Karpas-422 (cell line): Measurements from ENCODE around the gene RBMS3. TPM values are rescaled to one million over a fixed set of nuclear protein-coding genes. Genes with fewer than 3 reads are reported as not detected.

Experiments
- DNase-seq: peaks from one replicate; pipeline ENCODE4 v3.0.0-alpha.2; 2015
- H2AFZ ChIP-seq: fragments of 200-600 bp; sonication (generic); 2 replicates; pipeline ENCODE4 v1.6.1; 2014; ENCODE audit warnings: antibody characterized with exemption, low read length, mixed read lengths
- H3K27ac ChIP-seq: fragments of 200-600 bp; sonication (generic); 2 replicates; pipeline ENCODE4 v1.5.1; 2014; ENCODE audit warnings: mild to moderate bottlenecking, low read length, moderate library complexity
- H3K27me3 ChIP-seq: fragments of 200-600 bp; sonication (generic); 2 replicates; pipeline ENCODE4 v1.6.1; 2014; ENCODE audit warnings: low read length, mixed read lengths
- H3K36me3 ChIP-seq: fragments of 200-600 bp; sonication (generic); 2 replicates; pipeline ENCODE4 v1.6.1; 2014; ENCODE audit warnings: low read length, mixed read lengths; ENCODE audit not compliant: insufficient read depth
- H3K4me1 ChIP-seq: fragments of 200-600 bp; sonication (generic); 2 replicates; pipeline ENCODE4 v1.6.1; 2014; ENCODE audit warnings: mild to moderate bottlenecking, low read length, mixed read lengths
- H3K4me2 ChIP-seq: fragments of 200-600 bp; sonication (generic); 2 replicates; pipeline ENCODE4 v1.6.1; 2014; ENCODE audit warnings: low read length, low read depth, mild to moderate bottlenecking; ENCODE audit not compliant: poor library complexity, severe bottlenecking
- H3K4me3 ChIP-seq: fragments of 200-600 bp; sonication (generic); 2 replicates; pipeline ENCODE4 v1.5.1; 2014; ENCODE audit warnings: mild to moderate bottlenecking, antibody characterized with exemption, low read length, mixed read lengths
- H3K79me2 ChIP-seq: fragments of 200-600 bp; sonication (generic); 2 replicates; pipeline ENCODE4 v1.6.1; 2014; ENCODE audit warnings: mild to moderate bottlenecking, low read length, mixed read lengths
- H3K9ac ChIP-seq: fragments of 200-600 bp; sonication (generic); 2 replicates; pipeline ENCODE4 v1.6.0; 2014; ENCODE audit warnings: low read length
- H3K9me2 ChIP-seq: fragments of 200-600 bp; sonication (generic), shearing (Covaris generic); replicated peaks from 2 replicates; pipeline ENCODE4 v1.6.0; 2014; ENCODE audit warnings: mild to moderate bottlenecking, low read length, moderate library complexity; ENCODE audit not compliant: insufficient read depth
- H3K9me3 ChIP-seq: fragments of 300-700, 200-600 bp; sonication (generic); 2 replicates; pipeline ENCODE4 v1.6.1; 2014; ENCODE audit warnings: low read length, mixed read lengths
- H4K20me1 ChIP-seq: fragments of 200-600 bp; sonication (generic); 2 replicates; pipeline ENCODE4 v1.6.1; 2014; ENCODE audit warnings: mild to moderate bottlenecking, antibody characterized with exemption, low read length, low read depth; ENCODE audit not compliant: insufficient read depth
- total RNA-seq: library from RNA; depleted of rRNA; stranded (reverse); fragments of >200 nt; shearing (Covaris generic); gene quantifications from 2 replicates; pipeline ENCODE4 v1.2.3, GENCODE V29; 2014; ENCODE audit warnings: low replicate concordance

The RBMS3 gene
- total RNA-seq, 1 experiment from 2014 or later: not detected

- H3K4me1 ChIP-seq: no peaks in the 10 kb centered on the region
- H3K9me3 ChIP-seq: peaks cover 14% of the 10 kb centered on the region
- no peaks in the 10 kb centered on the region for H3K79me2 ChIP-seq
- H3K36me3 ChIP-seq: no peaks in the 10 kb centered on the region
- H3K27me3 ChIP-seq: no peaks in the 10 kb centered on the region
- H3K9ac ChIP-seq: no peak overlapping the region
- no peak overlapping the region for H3K4me2 ChIP-seq
- DNase-seq: peak; percentile 42
- peak overlapping the region; percentile 56 for H3K27ac ChIP-seq
- no peaks in the 10 kb centered on the region for H4K20me1 ChIP-seq
- no peak overlapping the region for H3K4me3 ChIP-seq
- H3K9me2 ChIP-seq: no peaks in the 10 kb centered on the region
- no peak overlapping the region for H2AFZ ChIP-seq
These were observed 131.2 kb downstream of the RBMS3 start for GRCh38 chr3:29412110-29412509.

GRCh38 chr3:29414468-29415224 is 133.8 kb downstream of the RBMS3 start:
- Histone ChIP-seq H2AFZ (no peak overlapping the region), H3K9ac (no peak overlapping the region), H3K79me2 (no peaks in the 10 kb centered on the region), H3K4me3 (no peak overlapping the region), H3K36me3 (no peaks in the 10 kb centered on the region), H4K20me1 (no peaks in the 10 kb centered on the region), H3K4me2 (no peak overlapping the region), H3K9me3 (peaks cover 20% of the 10 kb centered on the region), H3K27ac (no peak overlapping the region), H3K4me1 (no peaks in the 10 kb centered on the region), H3K27me3 (no peaks in the 10 kb centered on the region), H3K9me2 (no peaks in the 10 kb centered on the region; the same call in 1 of the 2 replicates)
- DNase-seq: no peak

GRCh38 chr3:29415482-29416223 is 134.8 kb downstream of the RBMS3 start:
- H3K79me2 ChIP-seq: no peaks in the 10 kb centered on the region
- H2AFZ ChIP-seq: no peak overlapping the region
- H3K27me3 ChIP-seq: no peaks in the 10 kb centered on the region
- H3K4me3 ChIP-seq: no peak overlapping the region
- H3K9me3 ChIP-seq: peaks cover 20% of the 10 kb centered on the region
- no peaks in the 10 kb centered on the region; the same call in 1 of the 2 replicates for H3K9me2 ChIP-seq
- no peaks in the 10 kb centered on the region for H4K20me1 ChIP-seq
- no peak for DNase-seq
- no peak overlapping the region for H3K4me2 ChIP-seq
- H3K27ac ChIP-seq: no peak overlapping the region
- H3K4me1 ChIP-seq: no peaks in the 10 kb centered on the region
- H3K9ac ChIP-seq: no peak overlapping the region
- H3K36me3 ChIP-seq: no peaks in the 10 kb centered on the region

GRCh38 chr3:29416514-29416913 is 135.6 kb downstream of the RBMS3 start:
- no peak overlapping the region for H3K4me2 ChIP-seq
- no peak overlapping the region for H3K9ac ChIP-seq
- H3K79me2 ChIP-seq: no peaks in the 10 kb centered on the region
- no peak overlapping the region for H2AFZ ChIP-seq
- H3K4me1 ChIP-seq: no peaks in the 10 kb centered on the region
- H3K36me3 ChIP-seq: no peaks in the 10 kb centered on the region
- DNase-seq: no peak
- H3K4me3 ChIP-seq: no peak overlapping the region
- no peaks in the 10 kb centered on the region for H3K27me3 ChIP-seq
- no peak overlapping the region for H3K27ac ChIP-seq
- no peaks in the 10 kb centered on the region for H4K20me1 ChIP-seq
- H3K9me2 ChIP-seq: no peaks in the 10 kb centered on the region; the same call in 1 of the 2 replicates
- peaks cover 20% of the 10 kb centered on the region for H3K9me3 ChIP-seq

GRCh38 chr3:29420106-29420505 is 139.2 kb downstream of the RBMS3 start:
- Histone ChIP-seq H3K9me2 (no peaks in the 10 kb centered on the region; the same call in 1 of the 2 replicates), H3K9me3 (peaks cover 21% of the 10 kb centered on the region), H3K27me3 (no peaks in the 10 kb centered on the region), H3K4me2 (no peak overlapping the region), H3K9ac (no peak overlapping the region), H3K4me1 (no peaks in the 10 kb centered on the region), H4K20me1 (no peaks in the 10 kb centered on the region), H3K27ac (no peak overlapping the region), H2AFZ (no peak overlapping the region), H3K79me2 (no peaks in the 10 kb centered on the region), H3K4me3 (no peak overlapping the region), H3K36me3 (no peaks in the 10 kb centered on the region)
- DNase-seq: no peak

- Histone ChIP-seq H4K20me1 (no peaks in the 10 kb centered on the region), H2AFZ (no peak overlapping the region), H3K9ac (no peak overlapping the region), H3K27me3 (no peaks in the 10 kb centered on the region), H3K79me2 (no peaks in the 10 kb centered on the region), H3K4me3 (no peak overlapping the region), H3K4me1 (no peaks in the 10 kb centered on the region), H3K27ac (no peak overlapping the region), H3K9me2 (no peaks in the 10 kb centered on the region), H3K36me3 (no peaks in the 10 kb centered on the region), H3K9me3 (peaks cover 16% of the 10 kb centered on the region; the same call in 1 of the 2 replicates), H3K4me2 (no peak overlapping the region)
- DNase-seq: no peak
These were observed 145.7 kb downstream of the RBMS3 start for GRCh38 chr3:29426302-29427226.

- Histone ChIP-seq H3K4me2 (no peak overlapping the region), H2AFZ (no peak overlapping the region), H3K4me3 (no peak overlapping the region), H3K9me2 (no peaks in the 10 kb centered on the region), H3K27ac (no peak overlapping the region), H3K27me3 (no peaks in the 10 kb centered on the region), H4K20me1 (no peaks in the 10 kb centered on the region), H3K9me3 (peaks cover 16% of the 10 kb centered on the region; the same call in 1 of the 2 replicates), H3K79me2 (no peaks in the 10 kb centered on the region), H3K4me1 (no peaks in the 10 kb centered on the region), H3K9ac (no peak overlapping the region), H3K36me3 (no peaks in the 10 kb centered on the region)
- DNase-seq: no peak
These were observed 146.6 kb downstream of the RBMS3 start for GRCh38 chr3:29427266-29428103.
